Esophagus squamous epithelium (tissue), 4 donors: Measurements from ENCODE around the gene DAG1.

ENCODE experiments used
- CTCF ChIP-seq, 6 experiments: fragments of 450-650 bp in 4 of 6; fragments of 200-600 bp in 2 of 6; sonication (generic) in 2 of 6; IDR thresholded peaks; one replicate each; pipeline ENCODE4 v1.5.1; 2016 to 2019; ENCODE audit warnings: antibody characterized with exemption in 6 of 6, mild to moderate bottlenecking in 4 of 6, moderate library complexity in 4 of 6
- POLR2A ChIP-seq, 4 donors: fragments of 450-650 bp; IDR thresholded peaks; one replicate each; pipeline ENCODE4 v1.6.1; 2017; ENCODE audit warnings: antibody characterized with exemption in 4 of 4, mild to moderate bottlenecking in 4 of 4, moderate library complexity in 3 of 4

GRCh38 chr3:49531715-49532114 lies 61.6 kb downstream of the DAG1 start:
- no peak for TF ChIP-seq CTCF (IDR thresholded peaks at IDR 0.05)
- no peak for TF ChIP-seq POLR2A (IDR thresholded peaks at IDR 0.05)
